Skeletal muscle tissue (tissue), 4 donors: ENCODE results near the gene NDUFS7. TPM values are rescaled to one million over a fixed set of nuclear protein-coding genes. Genes with fewer than 3 reads are reported as not detected.

Experiments
- H3K27ac ChIP-seq: one replicate; pipeline ENCODE4 v1.7.0; 2013; ENCODE audit warnings: mild to moderate bottlenecking, low read depth, low read length, inconsistent platforms
- H3K27me3 ChIP-seq, 3 donors: one replicate each; pipeline ENCODE4 v1.7.0; 2013; ENCODE audit warnings: low read length in 3 of 3; ENCODE audit not compliant: control insufficient read depth in 3 of 3, insufficient read depth in 3 of 3
- H3K36me3 ChIP-seq, 3 donors: one replicate each; pipeline ENCODE4 v1.7.0; 2013; ENCODE audit warnings: low read length in 3 of 3; ENCODE audit not compliant: control insufficient read depth in 3 of 3, insufficient read depth in 3 of 3
- H3K4me1 ChIP-seq, 3 donors: one replicate each; pipeline ENCODE4 v1.7.0; 2013; ENCODE audit warnings: low read length in 3 of 3, mild to moderate bottlenecking in 3 of 3; ENCODE audit not compliant: control insufficient read depth in 3 of 3, insufficient read depth in 3 of 3
- H3K4me3 ChIP-seq, 3 donors: one replicate each; pipeline ENCODE4 v1.7.0; 2013; ENCODE audit warnings: low read length in 3 of 3
- H3K9ac ChIP-seq, 3 donors: one replicate each; pipeline ENCODE4 v1.7.0; 2013; ENCODE audit warnings: low read length in 3 of 3, mild to moderate bottlenecking in 3 of 3, moderate library complexity in 2 of 3, low read depth in 1 of 3
- H3K9me3 ChIP-seq, 3 donors: one replicate each; pipeline ENCODE4 v1.7.0; 2013; ENCODE audit warnings: low read length in 3 of 3; ENCODE audit not compliant: control insufficient read depth in 3 of 3
- total RNA-seq: library from RNA; depleted of rRNA; stranded (reverse); fragments of >200 nt; gene quantifications from one replicate; pipeline ENCODE4 v1.2.3, GENCODE V29; 2014
- donor health status: Osteomylitis.

NDUFS7 gene
- total RNA-seq, 1 donor from 2014 or later, result 43.3 TPM

DNA sequence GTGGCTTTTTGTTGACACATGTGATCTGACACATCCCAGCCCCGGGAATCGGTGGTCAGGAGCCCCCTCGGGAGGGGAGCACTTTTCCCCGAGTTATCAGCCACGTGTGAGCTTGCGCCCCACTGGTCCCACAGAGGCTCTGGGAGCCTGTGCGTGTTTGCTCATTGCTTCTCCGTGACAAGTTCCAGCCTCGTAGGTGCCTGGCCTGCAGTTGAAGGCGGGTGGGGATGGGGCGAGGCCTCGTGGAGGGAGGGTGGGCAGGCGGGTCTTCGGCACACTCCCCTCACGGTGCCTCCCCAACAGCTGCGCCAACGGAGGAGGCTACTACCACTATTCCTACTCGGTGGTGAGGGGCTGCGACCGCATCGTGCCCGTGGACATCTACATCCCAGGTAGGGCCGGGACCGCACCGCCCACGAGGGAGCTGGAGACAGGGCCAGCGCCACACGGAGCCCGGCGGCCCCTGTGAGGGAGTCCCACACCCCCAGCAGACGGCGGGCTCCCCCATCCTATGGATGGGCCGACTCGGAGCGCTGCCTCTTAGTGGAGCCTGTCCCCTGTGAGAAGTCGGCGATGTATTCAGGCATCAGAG is 9.3 kb downstream of the NDUFS7 start:
- Histone ChIP-seq H3K9ac (no peak overlapping the region), H3K4me3 (no peak overlapping the region), H3K9me3 (no peaks in the 10 kb centered on the region), H3K27me3 (no peaks in the 10 kb centered on the region), H3K27ac (no peak overlapping the region), H3K36me3 (peaks cover 44 to 56% (median 52%) of the 10 kb centered on the region in 3 donors), H3K4me1 (peaks cover 26 to 38% (median 37%) of the 10 kb centered on the region in 3 donors)

DNA sequence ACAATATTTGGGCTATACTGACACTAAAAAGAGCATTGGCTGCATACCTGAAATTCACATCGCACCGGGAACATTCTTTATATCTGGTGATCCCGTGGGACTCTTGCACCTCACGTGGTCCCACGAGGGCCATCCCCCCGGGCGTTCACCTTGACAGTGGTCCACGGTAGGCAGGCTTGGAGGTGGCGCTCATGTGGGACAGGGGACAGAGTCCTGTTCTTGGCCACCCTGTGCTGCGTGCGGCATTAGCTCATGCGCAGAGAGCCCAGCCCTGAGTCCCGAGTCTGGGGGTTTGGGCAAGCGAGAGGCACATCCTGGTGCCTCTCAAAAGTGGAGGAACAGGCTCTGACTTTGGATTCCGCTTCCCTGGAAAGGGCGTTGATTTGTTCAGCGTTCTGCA is 10.1 kb downstream of the NDUFS7 start:
- Histone ChIP-seq H3K4me1 (peaks cover 20 to 31% (median 31%) of the 10 kb centered on the region in 3 donors), H3K36me3 (peaks cover 42 to 54% (median 50%) of the 10 kb centered on the region in 3 donors), H3K27ac (no peak overlapping the region)

DNA sequence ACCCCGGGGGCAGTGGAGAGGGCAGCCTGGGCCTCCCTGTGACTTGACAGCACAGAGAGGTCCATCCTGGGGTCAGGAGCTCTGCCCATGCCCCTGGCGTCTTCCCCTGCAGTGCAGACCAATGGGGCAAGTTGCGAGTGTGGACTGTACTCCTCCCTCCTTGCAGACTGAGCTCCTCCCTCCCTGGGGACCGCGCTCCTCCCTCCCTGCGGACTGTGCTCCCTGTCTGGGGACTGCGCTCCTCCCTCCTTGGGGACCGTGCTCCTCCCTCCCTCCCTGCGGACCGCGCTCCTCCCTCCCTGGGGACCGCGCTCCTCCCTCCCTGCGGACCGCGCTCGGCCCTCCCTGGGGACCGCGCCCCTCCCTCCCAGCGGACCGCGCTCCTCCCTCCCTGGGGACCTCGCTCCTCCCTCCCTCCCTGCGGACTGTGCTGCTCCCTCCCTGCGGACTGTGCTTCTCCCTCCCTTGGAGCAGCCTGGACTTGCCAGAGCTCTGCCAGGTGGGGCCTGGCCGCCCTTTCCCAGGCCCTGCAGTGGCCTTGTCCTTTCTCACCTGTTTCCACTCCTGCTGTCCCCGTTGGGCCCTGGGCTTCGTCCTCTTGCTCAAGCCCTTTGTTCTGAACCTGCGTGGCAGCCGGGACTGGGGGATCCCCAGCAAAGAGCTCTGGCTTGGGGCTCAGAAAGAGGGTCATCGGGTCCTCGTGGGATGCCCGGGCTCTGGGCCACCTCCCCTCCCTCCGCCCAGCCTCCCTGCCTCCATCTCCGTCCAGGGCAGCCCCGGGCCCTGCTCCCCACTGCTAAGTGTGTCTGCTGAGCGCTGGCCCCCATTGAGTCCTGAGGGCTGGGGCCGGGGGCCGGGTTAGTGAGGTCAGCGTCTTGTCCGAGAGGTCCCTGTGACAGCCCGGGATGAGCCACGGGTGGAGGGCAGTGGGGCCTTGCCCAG is 10.8 kb downstream of the NDUFS7 start:
- peaks cover 18 to 33% (median 29%) of the 10 kb centered on the region in 3 donors for H3K4me1 ChIP-seq
- H3K9ac ChIP-seq, result peak overlapping the region in 1 of 3 donors; percentile 33
- no peak overlapping the region for H3K27ac ChIP-seq
- no peak overlapping the region for H3K4me3 ChIP-seq
- H3K9me3 ChIP-seq, result no peaks in the 10 kb centered on the region
- H3K27me3 ChIP-seq, result no peaks in the 10 kb centered on the region
- H3K36me3 ChIP-seq, result peaks cover 40 to 53% (median 48%) of the 10 kb centered on the region in 3 donors

More for the DNA sequence above, 10.1 kb downstream of the NDUFS7 start:
- peak overlapping the region in 1 of 3 donors; percentile 33 for H3K9ac ChIP-seq
- H3K4me3 ChIP-seq, result no peak overlapping the region
- no peaks in the 10 kb centered on the region for H3K27me3 ChIP-seq
- no peaks in the 10 kb centered on the region for H3K9me3 ChIP-seq

DNA sequence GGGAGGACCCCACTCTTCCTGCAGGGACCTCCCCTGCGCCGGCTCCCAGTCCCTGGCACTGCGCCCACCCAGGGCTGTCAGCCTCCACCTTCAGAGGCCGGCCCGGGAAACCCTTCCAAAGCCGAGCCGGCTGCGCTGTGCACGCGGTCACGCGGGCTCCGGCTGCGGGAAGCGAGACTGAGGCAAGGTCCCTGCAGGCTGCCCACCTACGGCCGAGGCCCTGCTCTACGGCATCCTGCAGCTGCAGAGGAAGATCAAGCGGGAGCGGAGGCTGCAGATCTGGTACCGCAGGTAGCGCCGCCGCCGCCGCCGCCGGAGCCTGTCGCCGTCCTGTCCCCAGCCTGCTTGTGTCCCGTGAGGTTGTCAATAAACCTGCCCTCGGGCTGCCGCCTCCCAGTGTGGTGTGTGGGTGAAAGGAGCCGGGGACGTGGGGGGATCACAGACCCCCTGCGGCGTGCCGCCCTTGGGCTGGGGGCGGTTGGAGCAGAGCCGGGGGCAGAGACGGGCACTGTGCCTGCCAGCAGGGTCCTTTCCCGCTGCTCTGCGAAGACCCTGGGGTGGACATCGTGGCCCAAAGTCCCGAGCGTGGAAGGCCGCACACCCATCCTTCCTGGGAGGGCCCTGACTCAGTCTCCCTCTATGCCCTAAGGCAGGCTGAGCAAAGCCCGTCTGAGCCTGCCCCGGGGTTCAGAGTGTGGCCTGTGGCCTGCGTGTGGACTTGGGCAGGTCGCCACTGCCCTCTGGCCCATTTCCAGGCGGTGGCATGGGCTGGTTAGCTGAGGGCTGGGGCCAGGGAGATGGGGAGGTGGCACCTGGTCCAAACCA is 11.7 kb downstream of the NDUFS7 start:
- no peak overlapping the region for H3K4me3 ChIP-seq
- H3K4me1 ChIP-seq, result peaks cover 22 to 40% (median 36%) of the 10 kb centered on the region in 3 donors
- peaks cover 36 to 48% (median 43%) of the 10 kb centered on the region in 3 donors for H3K36me3 ChIP-seq
- no peaks in the 10 kb centered on the region for H3K9me3 ChIP-seq
- H3K27ac ChIP-seq, result no peak overlapping the region
- no peaks in the 10 kb centered on the region for H3K27me3 ChIP-seq
- peak overlapping the region; percentile 32 to 62 (median 33) for H3K9ac ChIP-seq

DNA sequence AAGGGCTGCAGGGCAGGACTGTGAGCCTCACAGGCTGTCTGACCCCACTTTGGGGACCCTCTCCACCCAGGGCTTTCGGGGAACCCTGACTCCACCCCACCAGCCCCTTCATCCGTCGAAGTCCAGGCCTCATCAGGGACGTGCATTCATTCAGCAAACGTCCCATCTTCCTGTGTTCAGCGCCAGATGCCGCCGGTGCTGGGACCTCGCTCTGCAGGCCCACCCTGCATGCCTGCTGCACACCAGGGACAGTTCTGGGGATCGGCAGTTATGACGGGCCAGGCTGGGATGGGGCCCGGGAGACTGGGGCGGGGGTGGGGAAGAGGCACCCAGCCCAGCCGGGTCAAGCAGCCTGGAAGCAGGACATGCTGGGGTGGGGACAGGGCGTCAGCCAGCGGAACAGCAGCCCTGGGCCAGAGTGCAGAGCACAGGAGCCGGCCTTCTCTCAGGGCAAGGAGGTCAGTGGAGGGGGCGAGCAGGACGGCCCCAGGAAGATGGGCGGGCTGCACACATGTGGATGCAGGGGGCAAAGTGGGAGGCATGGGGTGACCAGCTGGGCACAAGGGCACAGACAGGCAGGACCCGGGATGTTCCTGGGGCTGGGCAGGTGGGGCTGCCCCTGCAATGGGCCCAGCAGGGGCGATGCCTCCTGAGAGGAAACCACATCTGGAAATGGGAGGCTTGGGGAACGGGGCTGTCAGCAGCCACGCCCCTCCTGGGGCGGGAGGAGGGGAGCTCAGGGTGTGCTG is 12.5 kb downstream of the NDUFS7 start:
- H3K4me1 ChIP-seq, result peaks cover 25 to 48% (median 42%) of the 10 kb centered on the region in 3 donors
- H3K9me3 ChIP-seq, result no peaks in the 10 kb centered on the region
- peaks cover 30 to 40% (median 35%) of the 10 kb centered on the region in 3 donors for H3K36me3 ChIP-seq
- H3K27me3 ChIP-seq, result no peaks in the 10 kb centered on the region
- peak overlapping the region in 2 of 3 donors; percentile 33 to 62 for H3K9ac ChIP-seq
- H3K4me3 ChIP-seq, result peak overlapping the region in 2 of 3 donors; percentile 19 to 35
- no peak overlapping the region for H3K27ac ChIP-seq

DNA sequence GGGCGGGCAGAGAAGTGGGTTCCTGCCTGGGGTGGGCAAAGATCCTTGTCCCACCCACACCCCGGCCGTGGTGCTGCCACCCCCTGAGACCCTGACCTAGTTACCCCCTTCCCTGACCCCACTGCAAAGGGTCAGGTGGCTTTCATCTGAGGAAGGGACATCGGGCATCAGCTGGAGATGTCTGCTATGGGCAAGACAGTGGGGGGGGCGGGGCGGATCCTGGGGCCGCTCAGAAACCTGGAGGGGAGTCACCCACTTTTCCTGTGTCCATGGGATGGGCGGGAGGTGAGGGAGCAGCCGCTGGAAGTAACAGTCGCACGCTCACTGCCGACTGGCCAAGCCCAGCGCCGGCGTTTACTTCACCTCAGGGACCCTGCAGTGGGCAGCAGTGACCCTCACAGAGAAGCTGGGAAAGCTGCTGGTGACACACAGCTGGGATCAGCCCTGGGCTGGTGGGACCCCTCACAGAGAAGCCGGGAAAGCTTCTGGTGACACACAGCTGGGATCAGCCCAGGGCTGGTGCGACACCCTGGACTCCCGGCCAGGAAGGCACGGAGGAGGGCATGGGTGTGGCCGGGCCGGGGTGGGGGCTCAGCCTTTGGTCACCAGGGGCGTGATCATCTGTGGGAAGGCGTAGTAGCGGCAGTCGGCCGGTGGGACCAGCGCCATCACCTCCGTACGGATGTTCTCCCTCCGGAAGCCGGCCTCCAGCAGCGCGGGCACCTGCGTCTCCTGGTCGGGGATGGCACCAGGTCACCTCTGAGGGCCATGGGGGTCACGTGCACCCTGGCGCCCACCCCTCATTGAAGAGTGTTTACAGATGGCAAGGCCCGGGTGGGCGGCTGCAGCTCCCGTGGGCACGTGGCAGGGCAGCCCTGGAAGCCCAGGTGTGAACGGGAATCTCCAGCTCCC is 13.3 kb downstream of the NDUFS7 start:
- no peaks in the 10 kb centered on the region for H3K9me3 ChIP-seq
- H3K4me3 ChIP-seq, result no peak overlapping the region
- H3K36me3 ChIP-seq, result peaks cover 26 to 39% (median 27%) of the 10 kb centered on the region in 3 donors
- no peaks in the 10 kb centered on the region for H3K27me3 ChIP-seq
- H3K4me1 ChIP-seq, result peaks cover 25 to 48% (median 42%) of the 10 kb centered on the region in 3 donors
- H3K27ac ChIP-seq, result no peak overlapping the region
- H3K9ac ChIP-seq, result peak overlapping the region in 1 of 3 donors; percentile 40

DNA sequence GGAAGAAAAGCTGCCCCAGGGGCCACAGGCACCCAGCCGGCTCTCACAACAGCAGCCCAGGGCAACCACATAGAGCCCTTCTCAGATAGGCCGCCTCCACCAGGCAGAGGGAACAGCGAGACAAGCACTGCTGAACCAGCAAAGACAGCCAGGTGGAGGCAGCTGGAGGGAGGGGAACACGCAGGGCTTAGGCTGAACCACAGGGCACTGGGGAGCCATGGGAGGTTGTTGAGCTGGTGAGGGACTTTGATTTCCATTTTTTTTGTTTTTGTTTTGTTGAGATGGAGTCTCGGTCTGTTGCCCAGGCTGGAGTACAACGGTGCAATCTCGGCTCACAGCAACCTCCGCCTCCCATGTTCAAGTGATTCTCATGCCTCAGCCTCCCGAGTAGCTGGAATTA is 14.1 kb downstream of the NDUFS7 start:
- Histone ChIP-seq H3K4me1 (peaks cover 25 to 48% (median 44%) of the 10 kb centered on the region in 3 donors), H3K27me3 (no peaks in the 10 kb centered on the region), H3K27ac (no peak overlapping the region), H3K9ac (no peak overlapping the region), H3K36me3 (peaks cover 18 to 31% (median 19%) of the 10 kb centered on the region in 3 donors), H3K4me3 (no peak overlapping the region), H3K9me3 (no peaks in the 10 kb centered on the region)

DNA sequence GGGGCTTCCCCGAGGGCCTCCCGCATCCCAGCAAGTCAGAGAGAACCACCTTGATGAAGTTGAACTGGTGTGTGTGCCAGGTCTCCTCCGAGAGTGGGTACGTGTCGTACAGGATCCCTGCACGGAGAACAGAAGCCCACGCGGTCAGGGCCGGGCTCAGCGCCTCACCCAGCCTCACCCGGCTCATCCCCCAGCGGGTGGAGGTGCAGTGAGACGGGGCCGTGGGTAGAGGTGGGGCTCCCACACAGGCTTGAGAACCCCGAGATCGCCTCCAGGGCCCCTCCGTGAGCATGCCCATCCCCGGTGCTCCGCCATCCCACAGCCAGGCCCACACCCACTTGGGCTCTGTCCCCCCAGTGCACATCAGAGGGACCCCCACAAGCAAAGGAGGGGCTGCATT is 15.4 kb downstream of the NDUFS7 start:
- H3K27me3 ChIP-seq, result no peaks in the 10 kb centered on the region
- H3K4me1 ChIP-seq, result peaks cover 25 to 48% (median 44%) of the 10 kb centered on the region in 3 donors
- H3K36me3 ChIP-seq, result peaks cover 11 to 19% (median 13%) of the 10 kb centered on the region in 3 donors
- no peaks in the 10 kb centered on the region for H3K9me3 ChIP-seq
- no peak overlapping the region for H3K27ac ChIP-seq
- H3K4me3 ChIP-seq, result no peak overlapping the region
- no peak overlapping the region for H3K9ac ChIP-seq
